Stimulated activated CD8-positive, alpha-beta memory T cell treated with anti-CD3 and anti-CD28 coated beads, Interleukin-12 subunit alpha, Interleukin-12 subunit beta, amount 100 ng/mL, for 4 hours (primary cell): Measurements from ENCODE around the gene NOTCH1.
"Not testable (repeated sequence)": the region's sequence is repeated elsewhere in the genome, so short reads cannot be mapped to it uniquely, and the experiment has no call there.

Source experiments
- DNase-seq: peaks from one replicate; pipeline ENCODE4 v3.0.0-alpha.2; 2020; ENCODE audit warnings: low read depth

NOTCH1 gene

GRCh38 chr9:136578915-136579649 is 33.2 kb upstream of the NOTCH1 start:
- no peak for DNase-seq

GRCh38 chr9:136578626-136578914 is 32.7 kb upstream of the NOTCH1 start:
- no peak for DNase-seq

GRCh38 chr9:136577941-136578625 is 32.2 kb upstream of the NOTCH1 start:
- no peak for DNase-seq

GRCh38 chr9:136576269-136576626 is 30.4 kb upstream of the NOTCH1 start:
- DNase-seq: no peak

- no peak for DNase-seq
Measured at GRCh38 chr9:136575626-136576268, 29.9 kb upstream of the NOTCH1 start.

- DNase-seq: not testable (repeated sequence)
Measured at GRCh38 chr9:136574606-136575005, 28.8 kb upstream of the NOTCH1 start.

- DNase-seq: no peak
Measured at GRCh38 chr9:136572828-136573625, 27.2 kb upstream of the NOTCH1 start.

GRCh38 chr9:136572003-136572827 is 26.4 kb upstream of the NOTCH1 start:
- DNase-seq: no peak

GRCh38 chr9:136571531-136571930 is 25.7 kb upstream of the NOTCH1 start:
- DNase-seq: no peak

- no peak for DNase-seq
Measured at GRCh38 chr9:136570916-136571315, 25.1 kb upstream of the NOTCH1 start.

- no peak for DNase-seq
Measured at GRCh38 chr9:136570191-136570845, 24.5 kb upstream of the NOTCH1 start.

GRCh38 chr9:136569526-136570148 is 23.8 kb upstream of the NOTCH1 start:
- DNase-seq: no peak

GRCh38 chr9:136568288-136569081 is 22.6 kb upstream of the NOTCH1 start:
- no peak for DNase-seq

GRCh38 chr9:136567651-136568287 is 21.9 kb upstream of the NOTCH1 start:
- no peak for DNase-seq

- no peak for DNase-seq
Measured at GRCh38 chr9:136566901-136567300, 21.1 kb upstream of the NOTCH1 start.

GRCh38 chr9:136566553-136566895 is 20.7 kb upstream of the NOTCH1 start:
- no peak for DNase-seq

- no peak for DNase-seq
Measured at GRCh38 chr9:136565715-136566552, 20.1 kb upstream of the NOTCH1 start.

GRCh38 chr9:136565086-136565714 is 19.4 kb upstream of the NOTCH1 start:
- no peak for DNase-seq
